GM23338 (cell line): ENCODE measurements around the gene COL4A2. TPM values are rescaled to one million over a fixed set of nuclear protein-coding genes. Genes with fewer than 3 reads are reported as not detected.

Experiments used
- ATAC-seq: fragments of 200-7000 bp; cut with Tn5 transposase; 3 replicates; pipeline ENCODE4 v1.9.1; 2020
- DNase-seq: peaks from one replicate; pipeline ENCODE4 v3.0.0-alpha.2; 2015; ENCODE audit warnings: low spot score
- H2AFZ ChIP-seq: fragments of 200-600 bp; sonication (generic); 2 replicates; pipeline ENCODE4 v1.8.0; 2016; ENCODE audit warnings: antibody characterized with exemption, mild to moderate bottlenecking, moderate library complexity
- H3F3A ChIP-seq: fragments of 200-600 bp; sonication (generic); replicated peaks from 2 replicates; pipeline ENCODE4 v1.8.0; 2017; ENCODE audit warnings: antibody characterized with exemption, mixed run types, low read depth
- H3K27ac ChIP-seq: fragments of 200-600 bp; sonication (generic); 2 replicates; pipeline ENCODE4 v1.6.1; 2016; ENCODE audit warnings: low read depth
- H3K27me3 ChIP-seq: fragments of 200-600 bp; sonication (generic); 2 replicates; pipeline ENCODE4 v1.8.0; 2016; ENCODE audit warnings: mild to moderate bottlenecking, mixed run types, moderate library complexity; ENCODE audit not compliant: insufficient read depth
- H3K36me3 ChIP-seq: fragments of 200-600 bp; sonication (generic); 2 replicates; pipeline ENCODE4 v1.8.0; 2016; ENCODE audit warnings: mild to moderate bottlenecking; ENCODE audit not compliant: insufficient read depth
- H3K4me1 ChIP-seq: fragments of 200-600 bp; sonication (generic); 2 replicates; pipeline ENCODE4 v1.8.0; 2016; ENCODE audit warnings: mild to moderate bottlenecking, moderate library complexity; ENCODE audit not compliant: insufficient read depth
- H3K4me2 ChIP-seq: fragments of 200-600 bp; sonication (generic); 2 replicates; pipeline ENCODE4 v1.7.1; 2017; ENCODE audit warnings: mixed run types
- H3K4me3 ChIP-seq: fragments of 200-600 bp; sonication (generic); 2 replicates; pipeline ENCODE4 v1.6.1; 2016; ENCODE audit warnings: mixed run types
- H3K79me2 ChIP-seq: fragments of 200-600 bp; sonication (generic); replicated peaks from 2 replicates; pipeline ENCODE4 v1.8.0; 2017; ENCODE audit warnings: mild to moderate bottlenecking; ENCODE audit not compliant: insufficient read depth
- H3K9me2 ChIP-seq: fragments of 200-600 bp; sonication (generic); 2 replicates; pipeline ENCODE4 v1.8.0; 2017; ENCODE audit not compliant: insufficient read depth
- H4K20me1 ChIP-seq: fragments of 200-600 bp; sonication (generic); replicated peaks from 2 replicates; pipeline ENCODE4 v1.8.0; 2017; ENCODE audit warnings: mild to moderate bottlenecking; ENCODE audit not compliant: insufficient read depth
- H3K27ac Mint-ChIP-seq: 2 replicates; pipeline ENCODE4 v1.8.0; 2020; ENCODE audit warnings: inconsistent platforms, mild to moderate bottlenecking, moderate library complexity, mixed read lengths
- H3K27me3 Mint-ChIP-seq: 3 replicates; pipeline ENCODE4 v1.8.0; 2022; ENCODE audit warnings: low read depth, mild to moderate bottlenecking, moderate library complexity, mixed read lengths, inconsistent platforms; ENCODE audit not compliant: insufficient read depth, poor library complexity
- H3K36me3 Mint-ChIP-seq: 3 replicates; pipeline ENCODE4 v1.8.0; 2021; ENCODE audit warnings: low read depth, mild to moderate bottlenecking, inconsistent platforms, moderate library complexity, mixed read lengths
- H3K4me1 Mint-ChIP-seq: 3 replicates; pipeline ENCODE4 v1.8.0; 2020; ENCODE audit warnings: mild to moderate bottlenecking, inconsistent platforms, mixed read lengths
- H3K4me3 Mint-ChIP-seq: 3 replicates; pipeline ENCODE4 v1.8.0; 2021; ENCODE audit warnings: moderate library complexity, mild to moderate bottlenecking, inconsistent platforms, mixed read lengths
- H3K9me3 Mint-ChIP-seq: 3 replicates; pipeline ENCODE4 v1.8.0; 2020; ENCODE audit warnings: moderate library complexity, mild to moderate bottlenecking, inconsistent platforms, mixed read lengths
- CREB1 ChIP-seq: fragments of 250-450 bp; sonication (Bioruptor Pico); IDR thresholded peaks from 2 replicates; pipeline ENCODE4 v1.5.0; 2020; ENCODE audit warnings: low read depth, mild to moderate bottlenecking, moderate library complexity
- CTCF ChIP-seq, 2 experiments: fragments of 200-600 bp in 1 of 2; sonication (generic) in 1 of 2; conservative IDR thresholded peaks; 2 replicates each; pipeline versions ENCODE4 v1.5.1 to v1.6.1; 2016 to 2017; ENCODE audit warnings: antibody characterized with exemption in 2 of 2, low read depth in 2 of 2, mild to moderate bottlenecking in 2 of 2, moderate library complexity in 1 of 2
- ETS1 ChIP-seq: IDR thresholded peaks from 2 replicates; pipeline ENCODE4 v1.6.1; 2016; ENCODE audit warnings: antibody characterized with exemption
- EZH2 ChIP-seq: fragments of 200-600 bp; sonication (generic); IDR thresholded peaks from one replicate; pipeline ENCODE4 v1.8.0; 2017; ENCODE audit warnings: antibody characterized with exemption, mild to moderate bottlenecking, low read depth; ENCODE audit not compliant: unreplicated experiment
- EZH2phosphoT487 ChIP-seq: fragments of 200-600 bp; sonication (generic); IDR thresholded peaks from one replicate; pipeline ENCODE4 v1.8.1; 2018; ENCODE audit warnings: antibody characterized with exemption; ENCODE audit not compliant: unreplicated experiment
- JUNB ChIP-seq: IDR thresholded peaks from one replicate; pipeline ENCODE4 v1.6.1; 2016; ENCODE audit warnings: antibody characterized with exemption; ENCODE audit not compliant: unreplicated experiment
- POLR2AphosphoS5 ChIP-seq: IDR thresholded peaks from 2 replicates; pipeline ENCODE4 v1.6.1; 2016; ENCODE audit warnings: antibody characterized with exemption, low read depth
- STAT1 ChIP-seq: IDR thresholded peaks from one replicate; pipeline ENCODE4 v1.6.1; 2016; ENCODE audit warnings: antibody characterized with exemption; ENCODE audit not compliant: unreplicated experiment
- ZNF114 ChIP-seq: fragments of 250-450 bp; sonication (Bioruptor Pico); IDR thresholded peaks from 2 replicates; pipeline ENCODE4 v1.5.0; 2020; ENCODE audit warnings: mild to moderate bottlenecking, moderate library complexity
- ZNF331 ChIP-seq: fragments of 250-450 bp; sonication (Bioruptor Pico); IDR thresholded peaks from 2 replicates; pipeline ENCODE4 v1.5.0; 2020; ENCODE audit warnings: low read depth, mild to moderate bottlenecking, moderate library complexity
- ZNF462 ChIP-seq: fragments of 250-450 bp; sonication (Bioruptor Pico); IDR thresholded peaks from 2 replicates; pipeline ENCODE4 v1.5.0; 2020; ENCODE audit warnings: mild to moderate bottlenecking, moderate library complexity
- polyA plus RNA-seq: library from polyadenylated mRNA; unstranded; fragments of >200 nt; fragmentation: Nextera tagmentation; extraction: Ambion mirVana; gene quantifications from 2 replicates; pipeline ENCODE4 v1.2.1, GENCODE V29; 2016
- total RNA-seq: library from RNA; depleted of rRNA; stranded (reverse); fragments of >200 nt; shearing (Covaris generic); gene quantifications from 2 replicates; pipeline ENCODE4 v1.2.3, GENCODE V29; 2014

COL4A2 gene
- total and polyA plus RNA-seq, 2 experiments from 2014 or later = 37.4 to 131 TPM

- Histone ChIP-seq H3K79me2 (peaks cover 18% of the 10 kb centered on the region), H3F3A (no peaks in the 10 kb centered on the region), H2AFZ (no peak overlapping the region), H3K36me3 (no peaks in the 10 kb centered on the region), H3K4me2 (no peak overlapping the region), H3K27me3 (no peaks in the 10 kb centered on the region), H3K27ac (no peak overlapping the region), H3K4me3 (no peak overlapping the region), H3K9me2 (no peaks in the 10 kb centered on the region; the same call in 1 of the 2 replicates), H3K4me1 (no peaks in the 10 kb centered on the region), H4K20me1 (no peaks in the 10 kb centered on the region; the same call in 1 of the 2 replicates)
- no peak for ATAC-seq
- Mint-ChIP-seq H3K4me1 (peaks cover 5% of the 10 kb centered on the region; the same call in 1 of the 3 replicates), H3K9me3 (no peaks in the 10 kb centered on the region; the same call in 2 of the 3 replicates), H3K27me3 (peaks cover 7% of the 10 kb centered on the region), H3K4me3 (no peak overlapping the region), H3K36me3 (peaks cover 6% of the 10 kb centered on the region; the same call in 2 of the 3 replicates), H3K27ac (no peak overlapping the region)
- TF ChIP-seq EZH2phosphoT487 (no peak), ZNF331 (CRISPR knock-in tag) (no peak), STAT1 (no peak), POLR2AphosphoS5 (no peak), CREB1 (no peak), JUNB (no peak), CTCF (conservative IDR thresholded peaks at IDR 0.05; ENCODE audit: low read depth in 2 of 2) (no peak)
- no peak for DNase-seq
These were observed 15.8 kb upstream of the COL4A2 start for GRCh38 chr13:110291286-110291685.

- Mint-ChIP-seq H3K27ac (no peak overlapping the region), H3K4me3 (no peak overlapping the region), H3K4me1 (peaks cover 9% of the 10 kb centered on the region), H3K36me3 (peaks cover 3% of the 10 kb centered on the region; the same call in 1 of the 3 replicates), H3K9me3 (no peaks in the 10 kb centered on the region; the same call in 2 of the 3 replicates), H3K27me3 (peaks cover 3% of the 10 kb centered on the region)
- ATAC-seq = no peak
- H3K4me3 ChIP-seq = no peak overlapping the region
- no peaks in the 10 kb centered on the region for H3K36me3 ChIP-seq
- H3K27me3 ChIP-seq = no peaks in the 10 kb centered on the region
- no peaks in the 10 kb centered on the region; the same call in 1 of the 2 replicates for H4K20me1 ChIP-seq
- H3K4me1 ChIP-seq = peaks cover under 1% of the 10 kb centered on the region
- no peak for DNase-seq
- H2AFZ ChIP-seq = no peak overlapping the region
- no peaks in the 10 kb centered on the region; the same call in 1 of the 2 replicates for H3K9me2 ChIP-seq
- H3K4me2 ChIP-seq = no peak overlapping the region
- H3K27ac ChIP-seq = no peak overlapping the region
- H3K79me2 ChIP-seq = peaks cover 35% of the 10 kb centered on the region
- H3F3A ChIP-seq = no peaks in the 10 kb centered on the region
- no peak for TF ChIP-seq POLR2AphosphoS5
- no peak for TF ChIP-seq ZNF331 (CRISPR knock-in tag)
- TF ChIP-seq EZH2phosphoT487 = no peak
- TF ChIP-seq JUNB = no peak
- no peak for TF ChIP-seq ETS1
- no peak for TF ChIP-seq EZH2
- no peak for TF ChIP-seq ZNF462
- no peak for TF ChIP-seq ZNF114 (CRISPR knock-in tag)
- TF ChIP-seq STAT1 = no peak
These were observed 14.0 kb upstream of the COL4A2 start for GRCh38 chr13:110293037-110293436.
